ENCODE results near the gene ERF. TPM values are rescaled to one million over a fixed set of nuclear protein-coding genes. Genes with fewer than 3 reads are reported as not detected.

Gene ERF
- total RNA-seq, 2 donors from 2014 or later, result 106 to 138 TPM

GRCh38 chr19:42291435-42291810 is 36.5 kb upstream of the ERF start:
- 84 to 86% methylated on average over 4 to 9 of the region's 9 CpGs for WGBS, 2 experiments (ENCODE audit: insufficient coverage in 1 of 2, insufficient read length in 1 of 2)
- peaks cover 2% of the 10 kb centered on the region for H3K4me1 Mint-ChIP-seq
- no peaks in the 10 kb centered on the region for H3K9me3 Mint-ChIP-seq
- Histone ChIP-seq H3K9me3 (ENCODE audit: control insufficient read depth, low read length) (no peaks in the 10 kb centered on the region), H3K36me3 (ENCODE audit: control insufficient read depth, insufficient read depth, low read length) (peaks cover 73% of the 10 kb centered on the region), H3K4me1 (ENCODE audit: control insufficient read depth, insufficient read depth, low read length) (no peaks in the 10 kb centered on the region), H3K4me3 (ENCODE audit: low read length) (no peak overlapping the region), H3K27me3 (ENCODE audit: control insufficient read depth, insufficient read depth, low read length, poor library complexity, severe bottlenecking) (no peaks in the 10 kb centered on the region), H3K27ac (ENCODE audit: low read depth, low read length) (no peak overlapping the region), H3K9ac (ENCODE audit: extremely low read depth, low read length, poor library complexity, severe bottlenecking) (no peak overlapping the region)
- H3K4me3 Mint-ChIP-seq, result no peak overlapping the region
- peaks cover 42% of the 10 kb centered on the region for H3K36me3 Mint-ChIP-seq (ENCODE audit: low read depth)
- H3K27me3 Mint-ChIP-seq (ENCODE audit: insufficient read depth), result no peaks in the 10 kb centered on the region
- TF ChIP-seq CTCF (conservative IDR thresholded peaks at IDR 0.05), result no peak
- H3K27ac Mint-ChIP-seq, result peak overlapping the region; percentile 55
- peak; percentile 79 for DNase-seq

GRCh38 chr19:42290523-42291434 is 35.9 kb upstream of the ERF start:
- TF ChIP-seq CTCF (conservative IDR thresholded peaks at IDR 0.05), result peak; percentile 63
- H3K9ac ChIP-seq (ENCODE audit: extremely low read depth, low read length, poor library complexity, severe bottlenecking), result no peak overlapping the region
- no peak overlapping the region for H3K4me3 ChIP-seq (ENCODE audit: low read length)
- peak; percentile 66 for DNase-seq
- no peaks in the 10 kb centered on the region for H3K9me3 Mint-ChIP-seq
- H3K4me1 ChIP-seq (ENCODE audit: control insufficient read depth, insufficient read depth, low read length), result no peaks in the 10 kb centered on the region
- peaks cover 70% of the 10 kb centered on the region for H3K36me3 ChIP-seq (ENCODE audit: control insufficient read depth, insufficient read depth, low read length)
- no peaks in the 10 kb centered on the region for H3K9me3 ChIP-seq (ENCODE audit: control insufficient read depth, low read length)
- H3K27ac Mint-ChIP-seq, result no peak overlapping the region
- peaks cover 45% of the 10 kb centered on the region for H3K36me3 Mint-ChIP-seq (ENCODE audit: low read depth)
- H3K27ac ChIP-seq (ENCODE audit: low read depth, low read length), result no peak overlapping the region
- H3K4me3 Mint-ChIP-seq, result no peak overlapping the region
- WGBS, 2 experiments (ENCODE audit: insufficient coverage in 1 of 2, insufficient read length in 1 of 2), result 94 to 96% methylated on average over 19 to 31 of the region's 31 CpGs
- no peaks in the 10 kb centered on the region for H3K27me3 ChIP-seq (ENCODE audit: control insufficient read depth, insufficient read depth, low read length, poor library complexity, severe bottlenecking)
- H3K4me1 Mint-ChIP-seq, result peaks cover 7% of the 10 kb centered on the region
- no peaks in the 10 kb centered on the region for H3K27me3 Mint-ChIP-seq (ENCODE audit: insufficient read depth)

GRCh38 chr19:42290136-42290522 is 35.2 kb upstream of the ERF start:
- H3K4me3 ChIP-seq (ENCODE audit: low read length), result no peak overlapping the region
- no peak overlapping the region for H3K27ac Mint-ChIP-seq
- H3K4me1 ChIP-seq (ENCODE audit: control insufficient read depth, insufficient read depth, low read length), result no peaks in the 10 kb centered on the region
- no peak overlapping the region for H3K27ac ChIP-seq (ENCODE audit: low read depth, low read length)
- H3K9me3 Mint-ChIP-seq, result no peaks in the 10 kb centered on the region
- no peak for TF ChIP-seq CTCF (conservative IDR thresholded peaks at IDR 0.05)
- WGBS, 2 experiments (ENCODE audit: insufficient coverage in 1 of 2, insufficient read length in 1 of 2), result 95 to 100% methylated on average over 2 to 13 of the region's 13 CpGs
- H3K9me3 ChIP-seq (ENCODE audit: control insufficient read depth, low read length), result no peaks in the 10 kb centered on the region
- H3K4me1 Mint-ChIP-seq, result peaks cover 8% of the 10 kb centered on the region
- H3K27me3 ChIP-seq (ENCODE audit: control insufficient read depth, insufficient read depth, low read length, poor library complexity, severe bottlenecking), result no peaks in the 10 kb centered on the region
- H3K27me3 Mint-ChIP-seq (ENCODE audit: insufficient read depth), result no peaks in the 10 kb centered on the region
- H3K9ac ChIP-seq (ENCODE audit: extremely low read depth, low read length, poor library complexity, severe bottlenecking), result no peak overlapping the region
- H3K4me3 Mint-ChIP-seq, result no peak overlapping the region
- peaks cover 70% of the 10 kb centered on the region for H3K36me3 ChIP-seq (ENCODE audit: control insufficient read depth, insufficient read depth, low read length)
- DNase-seq, result no peak
- H3K36me3 Mint-ChIP-seq (ENCODE audit: low read depth), result peaks cover 42% of the 10 kb centered on the region

All from endodermal cell (in vitro differentiated cells).